ENCODE results near the gene WNT7A. TPM values are rescaled to one million over a fixed set of nuclear protein-coding genes. Genes with fewer than 3 reads are reported as not detected.

Gene WNT7A
- total and polyA plus RNA-seq, 2 donors (not counting 1 experiment from before 2014, with no cell fraction given) = not detected

DNA sequence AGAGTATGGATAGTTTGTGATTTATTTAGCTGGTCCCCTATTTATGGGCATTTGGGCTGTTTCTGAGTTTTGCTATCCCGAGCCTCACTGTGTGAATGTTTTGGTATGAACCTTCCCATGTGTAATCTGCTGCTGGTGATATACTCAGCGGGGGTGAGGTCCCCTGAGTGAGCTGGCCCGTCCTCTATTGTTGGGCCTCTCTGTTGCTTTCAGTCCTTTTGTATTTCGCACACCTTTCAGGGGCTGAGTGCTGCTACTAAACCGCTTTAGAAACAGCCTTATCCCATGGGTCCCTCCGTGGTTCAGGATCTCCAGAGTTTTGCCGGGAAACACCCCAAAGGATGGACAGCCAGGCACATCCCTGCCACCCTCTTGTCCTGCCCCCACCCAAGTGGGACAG lies 94.5 kb downstream of the WNT7A start:
- Histone ChIP-seq H3K9ac (ENCODE audit: low read length) (no peak overlapping the region), H2AFZ (ENCODE audit: insufficient read depth, low read depth, low read length, poor library complexity, severe bottlenecking) (no peak overlapping the region), H3K4me3 (ENCODE audit: control extremely low read depth in 1 of 5, extremely low read depth in 1 of 5, insufficient read depth in 1 of 5, low read depth in 2 of 5, low read length in 4 of 5) (no peak overlapping the region), H3K27ac (ENCODE audit: low read length in 2 of 2) (no peak overlapping the region), H4K20me1 (ENCODE audit: control insufficient read depth, insufficient read depth, low read length, poor library complexity, severe bottlenecking) (no peaks in the 10 kb centered on the region), H3K4me2 (replicated peaks; ENCODE audit: low read depth, low read length, poor library complexity, severe bottlenecking) (no peak overlapping the region), H3K27me3 (replicated peaks in 1 of 4; ENCODE audit: control extremely low read depth in 1 of 4, control insufficient read depth in 3 of 4, insufficient read depth in 4 of 4, low read length in 3 of 4) (peaks cover 0 to 4% (median 0%) of the 10 kb centered on the region in 4 experiments), H3K79me2 (ENCODE audit: control insufficient read depth, insufficient read depth, low read length) (no peaks in the 10 kb centered on the region), H3K4me1 (ENCODE audit: control insufficient read depth in 2 of 2, insufficient read depth in 2 of 2, low read length in 2 of 2) (no peaks in the 10 kb centered on the region), H3K36me3 (replicated peaks in 1 of 2; ENCODE audit: control extremely low read depth in 1 of 2, control insufficient read depth in 1 of 2, extremely low read depth in 1 of 2, insufficient read depth in 2 of 2, low read length in 1 of 2) (no peaks in the 10 kb centered on the region), H3K9me3 (ENCODE audit: control extremely low read depth in 1 of 3, control insufficient read depth in 2 of 3, insufficient read depth in 1 of 3, low read length in 2 of 3) (no peaks in the 10 kb centered on the region)
- CTCF ChIA-PET = no interaction called here
- peaks cover 33% of the 10 kb centered on the region for H3K27me3 Mint-ChIP-seq
- no peak overlapping the region for H3K27ac Mint-ChIP-seq
- WGBS (ENCODE audit: insufficient coverage) = 91% methylated on average over 7 of the region's 7 CpGs
- ATAC-seq (ENCODE audit: low read depth) = no peak
- H3K9me3 Mint-ChIP-seq (ENCODE audit: insufficient read depth) = no peaks in the 10 kb centered on the region
- TF ChIP-seq CTCF (IDR thresholded peaks at IDR 0.05) = no peak
- TF ChIP-seq EZH2 (IDR thresholded peaks at IDR 0.05; ENCODE audit: borderline replicate concordance, insufficient read depth, low read depth, low read length, poor library complexity, severe bottlenecking) = no peak
- DNase-seq = no peak
- intact Hi-C loops (cut with micrococcal nuclease) = no loop called here
- no peak overlapping the region for H3K4me3 Mint-ChIP-seq
- H3K4me1 Mint-ChIP-seq = no peaks in the 10 kb centered on the region
- POLR2A ChIA-PET = no interaction called here

DNA sequence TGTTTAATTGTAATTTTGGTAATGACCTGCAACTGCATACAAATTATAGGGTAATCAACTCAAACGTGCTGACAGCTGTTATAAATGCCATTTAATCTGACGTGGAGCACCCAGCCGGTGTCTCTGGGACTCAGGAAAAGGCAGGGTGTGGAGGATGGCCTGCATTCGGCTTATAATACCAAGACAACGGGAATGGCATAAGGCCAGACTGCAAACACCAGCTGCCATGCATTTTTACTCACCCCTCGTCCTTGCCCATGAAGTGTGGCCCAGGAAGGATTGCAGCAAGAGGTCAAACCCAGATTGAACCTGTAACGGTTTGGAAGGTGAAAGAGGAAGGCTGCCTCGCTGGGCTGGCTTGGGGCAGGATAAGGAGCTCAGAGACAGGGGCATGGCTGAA lies 96.4 kb downstream of the WNT7A start:
- no peaks in the 10 kb centered on the region for H4K20me1 ChIP-seq (ENCODE audit: control insufficient read depth, insufficient read depth, low read length, poor library complexity, severe bottlenecking)
- H3K9me3 ChIP-seq (ENCODE audit: control extremely low read depth in 1 of 3, control insufficient read depth in 2 of 3, insufficient read depth in 1 of 3, low read length in 2 of 3) = no peaks in the 10 kb centered on the region
- no peak overlapping the region for H3K27ac Mint-ChIP-seq
- intact Hi-C loops (cut with micrococcal nuclease) = no loop called here
- no peak for ATAC-seq (ENCODE audit: low read depth)
- H3K27ac ChIP-seq (ENCODE audit: low read length in 2 of 2) = no peak overlapping the region
- no peaks in the 10 kb centered on the region for H3K4me1 ChIP-seq (ENCODE audit: control insufficient read depth in 2 of 2, insufficient read depth in 2 of 2, low read length in 2 of 2)
- H3K27me3 ChIP-seq (replicated peaks in 1 of 4; ENCODE audit: control extremely low read depth in 1 of 4, control insufficient read depth in 3 of 4, insufficient read depth in 4 of 4, low read length in 3 of 4) = peaks cover 0 to 4% (median 0%) of the 10 kb centered on the region in 4 experiments
- no peaks in the 10 kb centered on the region for H3K9me3 Mint-ChIP-seq (ENCODE audit: insufficient read depth)
- no peaks in the 10 kb centered on the region for H3K79me2 ChIP-seq (ENCODE audit: control insufficient read depth, insufficient read depth, low read length)
- H3K4me2 ChIP-seq (replicated peaks; ENCODE audit: low read depth, low read length, poor library complexity, severe bottlenecking) = no peak overlapping the region
- no peak for DNase-seq
- H3K27me3 Mint-ChIP-seq = peaks cover 33% of the 10 kb centered on the region
- no peak overlapping the region for H3K4me3 Mint-ChIP-seq
- H3K36me3 ChIP-seq (replicated peaks in 1 of 2; ENCODE audit: control extremely low read depth in 1 of 2, control insufficient read depth in 1 of 2, extremely low read depth in 1 of 2, insufficient read depth in 2 of 2, low read length in 1 of 2) = no peaks in the 10 kb centered on the region
- H2AFZ ChIP-seq (ENCODE audit: insufficient read depth, low read depth, low read length, poor library complexity, severe bottlenecking) = no peak overlapping the region
- WGBS (ENCODE audit: insufficient coverage) = 88% methylated on average over 8 of the region's 8 CpGs
- H3K9ac ChIP-seq (ENCODE audit: low read length) = no peak overlapping the region
- H3K4me3 ChIP-seq (ENCODE audit: control extremely low read depth in 1 of 5, extremely low read depth in 1 of 5, insufficient read depth in 1 of 5, low read depth in 2 of 5, low read length in 4 of 5) = no peak overlapping the region
- H3K4me1 Mint-ChIP-seq = no peaks in the 10 kb centered on the region
- TF ChIP-seq CTCF (IDR thresholded peaks at IDR 0.05) = no peak
- no peak for TF ChIP-seq EZH2 (IDR thresholded peaks at IDR 0.05; ENCODE audit: borderline replicate concordance, insufficient read depth, low read depth, low read length, poor library complexity, severe bottlenecking)
- ChIA-PET POLR2A (no interaction called here), CTCF (no interaction called here)

All from B cell (primary cell).